Kidney (tissue), 14 donors: ENCODE measurements around the gene RAB6A. TPM values are rescaled to one million over a fixed set of nuclear protein-coding genes. Genes with fewer than 3 reads are reported as not detected.

ENCODE experiments used
- DNase-seq, 5 donors: peaks; one replicate each; pipeline ENCODE4 v3.0.0-alpha.2; 2013 to 2020
- FAIRE-seq: peaks from 2 replicates; lab custom pipeline; 2012; peaks lifted over from hg19 to GRCh38; lab: Jason Lieb, UNC
- H3K27ac ChIP-seq, 2 donors: one replicate each; pipeline ENCODE4 v1.7.0; 2013; ENCODE audit warnings: low read depth in 2 of 2, low read length in 2 of 2, inconsistent platforms in 1 of 2
- H3K27me3 ChIP-seq: one replicate; pipeline ENCODE4 v1.7.1; 2013; ENCODE audit warnings: low read length, inconsistent platforms; ENCODE audit not compliant: control insufficient read depth, insufficient read depth
- H3K36me3 ChIP-seq, 3 donors: one replicate each; pipeline versions ENCODE4 v1.7.0 to v1.7.1; 2013; ENCODE audit warnings: low read length in 3 of 3, control low read depth in 1 of 3, inconsistent platforms in 1 of 3; ENCODE audit not compliant: insufficient read depth in 3 of 3, control insufficient read depth in 2 of 3
- H3K4me1 ChIP-seq, 3 donors: one replicate each; pipeline versions ENCODE4 v1.7.0 to v1.7.1; 2013; ENCODE audit warnings: low read length in 3 of 3, inconsistent platforms in 1 of 3, low read depth in 1 of 3; ENCODE audit not compliant: control insufficient read depth in 2 of 3, insufficient read depth in 2 of 3
- H3K4me3 ChIP-seq, 3 donors: one replicate each; pipeline versions ENCODE4 v1.7.0 to v1.8.1; 2013; ENCODE audit warnings: low read length in 3 of 3, control low read depth in 1 of 3, inconsistent platforms in 1 of 3
- H3K9ac ChIP-seq, 3 donors: one replicate each; pipeline versions ENCODE4 v1.7.0 to v1.7.1; 2013; ENCODE audit warnings: low read length in 3 of 3, control low read depth in 1 of 3, inconsistent platforms in 1 of 3
- H3K9me3 ChIP-seq, 3 donors: one replicate each; pipeline versions ENCODE4 v1.7.0 to v1.7.1; 2013; ENCODE audit warnings: low read length in 3 of 3, control low read depth in 1 of 3, inconsistent platforms in 1 of 3; ENCODE audit not compliant: control insufficient read depth in 2 of 3, insufficient read depth in 1 of 3
- intact Hi-C: fragments of 100-400 bp; cut with DNase I; formaldehyde crosslinking; loops from one replicate; pipeline ENCODE4 v1.11.1; 2022
- polyA plus RNA-seq: library from polyadenylated mRNA; stranded (reverse); fragments of 350-450 nt; fragmentation: Illumina TruSeq; extraction: RNeasy Lipid Tissue Mini Kit (QIAGEN cat#74804); gene quantifications from one replicate; pipeline ENCODE4 v1.2.3, GENCODE V29; 2014; ENCODE audit warnings: low read depth, low replicate concordance; ENCODE audit not compliant: insufficient read depth
- total RNA-seq: library from RNA; stranded (reverse); fragmentation: NEBNext Ultra II Directional; extraction: Animal tissue kit (Norgen Biotek cat#: 25700); gene quantifications from one replicate; pipeline ENCODE4 v1.2.1, GENCODE V29; 2021
- TF ChIP-seq, protein P1 (sequence below): IDR thresholded peaks from 3 replicates; pipeline ENCODE4 v1.5.1; 2012; ENCODE audit warnings: mild to moderate bottlenecking, moderate library complexity, borderline replicate concordance; ENCODE audit not compliant: insufficient read depth; ENCODE audit errors: extremely low read depth
- donor health status: control.
- donor health status: control.
- donor health status: control.
- donor health status: control.
- donor health status: control.
- donor health status: DM: yes; HTN: yes; CAD: no.
- donor health status: Normal renal cell carcinoma (clear cell type).

The RAB6A gene
- total and polyA plus RNA-seq, 2 donors from 2014 or later, result 61.0 to 138 TPM

DNA sequence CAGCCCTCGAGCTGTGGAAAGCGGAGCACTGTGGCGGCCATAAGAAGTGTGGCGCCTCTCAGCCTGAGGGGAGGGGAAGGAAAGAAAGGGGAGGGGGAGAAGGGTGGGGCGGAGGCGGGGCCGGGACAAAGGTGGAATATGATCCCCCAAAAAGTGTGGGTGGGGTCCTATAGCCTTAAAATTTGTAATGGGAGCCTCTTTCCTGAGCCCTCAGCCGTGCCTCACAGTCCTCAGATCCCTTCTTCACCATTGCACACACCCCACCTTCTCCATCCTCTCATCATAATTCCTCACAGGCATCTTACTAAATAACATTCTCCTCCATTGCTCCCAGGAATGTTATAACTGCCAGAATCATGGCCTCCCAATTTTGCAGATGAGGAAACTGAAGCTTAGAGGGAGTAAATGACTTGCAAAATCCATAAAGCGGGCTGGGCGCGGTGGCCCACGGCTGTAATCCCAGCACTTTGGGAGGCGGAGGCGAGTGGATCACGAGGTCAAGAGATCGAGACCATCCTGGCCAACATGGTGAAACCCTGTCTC is 600 bp upstream of the RAB6A start:
- peak overlapping the region in 2 of 3 donors; percentile 16 to 46 for H3K9ac ChIP-seq
- H3K27ac ChIP-seq, result peak overlapping the region; percentile 52 to 72
- no peaks in the 10 kb centered on the region for H3K27me3 ChIP-seq
- H3K36me3 ChIP-seq, result no peaks in the 10 kb centered on the region
- H3K9me3 ChIP-seq, result no peaks in the 10 kb centered on the region
- no peak for FAIRE-seq
- H3K4me1 ChIP-seq, result peaks cover 5 to 14% (median 7%) of the 10 kb centered on the region in 3 donors
- TF ChIP-seq, protein P1, sequence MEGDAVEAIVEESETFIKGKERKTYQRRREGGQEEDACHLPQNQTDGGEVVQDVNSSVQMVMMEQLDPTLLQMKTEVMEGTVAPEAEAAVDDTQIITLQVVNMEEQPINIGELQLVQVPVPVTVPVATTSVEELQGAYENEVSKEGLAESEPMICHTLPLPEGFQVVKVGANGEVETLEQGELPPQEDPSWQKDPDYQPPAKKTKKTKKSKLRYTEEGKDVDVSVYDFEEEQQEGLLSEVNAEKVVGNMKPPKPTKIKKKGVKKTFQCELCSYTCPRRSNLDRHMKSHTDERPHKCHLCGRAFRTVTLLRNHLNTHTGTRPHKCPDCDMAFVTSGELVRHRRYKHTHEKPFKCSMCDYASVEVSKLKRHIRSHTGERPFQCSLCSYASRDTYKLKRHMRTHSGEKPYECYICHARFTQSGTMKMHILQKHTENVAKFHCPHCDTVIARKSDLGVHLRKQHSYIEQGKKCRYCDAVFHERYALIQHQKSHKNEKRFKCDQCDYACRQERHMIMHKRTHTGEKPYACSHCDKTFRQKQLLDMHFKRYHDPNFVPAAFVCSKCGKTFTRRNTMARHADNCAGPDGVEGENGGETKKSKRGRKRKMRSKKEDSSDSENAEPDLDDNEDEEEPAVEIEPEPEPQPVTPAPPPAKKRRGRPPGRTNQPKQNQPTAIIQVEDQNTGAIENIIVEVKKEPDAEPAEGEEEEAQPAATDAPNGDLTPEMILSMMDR, result no peak
- peak overlapping the region; percentile 26 to 64 (median 52) for H3K4me3 ChIP-seq
- no peak for DNase-seq
- intact Hi-C loops, result no loop called here

DNA sequence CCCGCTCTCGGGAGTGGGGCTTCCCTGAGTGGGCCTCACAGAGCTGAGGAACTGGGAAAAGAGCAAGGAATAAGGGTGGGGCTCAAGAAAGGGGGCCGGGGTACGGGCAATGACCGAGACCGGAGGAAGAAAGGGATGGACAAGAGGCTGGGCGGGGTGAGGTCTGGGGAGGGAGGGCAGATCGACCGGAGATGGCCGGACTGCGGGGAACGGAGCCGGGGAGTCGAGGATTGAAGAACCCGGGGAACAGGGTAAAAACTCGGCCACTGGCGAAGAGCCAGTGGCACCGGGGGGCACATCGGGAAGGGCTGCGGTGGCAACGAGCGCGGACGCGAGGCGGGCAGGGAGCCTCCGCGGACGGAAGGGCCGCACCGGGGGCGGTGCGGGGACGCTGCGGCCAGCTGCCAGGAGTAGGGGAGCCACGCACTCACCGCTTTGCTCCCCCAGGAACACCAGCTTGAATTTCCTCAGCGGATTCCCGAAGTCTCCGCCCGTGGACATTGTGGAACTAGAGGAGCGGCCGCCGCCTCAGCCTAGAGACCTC is 667 bp downstream of the RAB6A start:
- Histone ChIP-seq H3K4me1 (peaks cover 5 to 14% (median 7%) of the 10 kb centered on the region in 3 donors), H3K27ac (peak overlapping the region; percentile 93 to 95), H3K4me3 (peak overlapping the region; percentile 73 to 78 (median 74)), H3K9me3 (no peaks in the 10 kb centered on the region), H3K27me3 (no peaks in the 10 kb centered on the region), H3K36me3 (no peaks in the 10 kb centered on the region), H3K9ac (peak overlapping the region; percentile 42 to 94 (median 90))
- DNase-seq, result peak; percentile 54 to 87 (median 74)
- intact Hi-C loops, result no loop called here
- FAIRE-seq, result no peak
- TF ChIP-seq, protein P1, result no peak

DNA sequence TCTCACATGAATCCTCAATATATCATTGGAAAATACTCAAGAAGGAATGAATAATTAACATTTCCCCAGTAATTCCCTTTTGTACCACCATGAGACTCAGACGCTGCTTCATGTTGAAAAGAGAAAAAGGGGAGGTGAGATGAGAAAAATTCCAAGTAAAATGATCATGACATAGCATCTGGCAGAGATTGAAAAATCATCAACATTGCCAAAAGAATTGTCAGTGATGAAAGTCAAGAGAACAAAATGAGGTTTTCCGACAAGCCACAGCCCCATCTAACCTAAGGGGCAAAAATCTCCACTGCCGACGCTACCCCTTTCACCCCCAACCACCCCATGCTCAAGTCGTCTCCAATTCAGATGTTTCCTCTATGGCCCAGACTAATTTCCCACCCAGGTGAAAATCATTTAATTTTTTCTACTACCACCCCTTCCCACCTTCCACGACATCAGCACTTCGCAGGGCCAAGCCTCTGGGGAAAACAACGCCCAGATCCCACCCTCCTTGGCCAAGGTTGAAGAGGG is 1.2 kb downstream of the RAB6A start:
- DNase-seq (peak in 2 of 5 donors; percentile 60 to 68), FAIRE-seq (no peak)
- Histone ChIP-seq H3K36me3 (no peaks in the 10 kb centered on the region), H3K4me3 (peak overlapping the region; percentile 73 to 78 (median 74)), H3K27ac (peak overlapping the region; percentile 93 to 95), H3K27me3 (no peaks in the 10 kb centered on the region), H3K4me1 (peaks cover 5 to 14% (median 7%) of the 10 kb centered on the region in 3 donors), H3K9me3 (no peaks in the 10 kb centered on the region), H3K9ac (peak overlapping the region; percentile 42 to 94 (median 90))
- TF ChIP-seq, protein P1, result no peak
- intact Hi-C loops, result no loop called here
